Smooth muscle cell (in vitro differentiated cells): ENCODE data around the gene VSIG10L2. TPM values are rescaled to one million over a fixed set of nuclear protein-coding genes. Genes with fewer than 3 reads are reported as not detected.

ENCODE experiments used
- DNase-seq: peaks from one replicate; lab custom pipeline; 2025; ENCODE audit not compliant: unreplicated experiment; lab: John Stamatoyannopoulos, UW
- H2AFZ ChIP-seq: fragments of 200-600 bp; sonication (generic); 2 replicates; pipeline ENCODE4 v1.6.0; 2016; ENCODE audit warnings: antibody characterized with exemption, low read depth, mild to moderate bottlenecking
- H3F3A ChIP-seq: fragments of 200-600 bp; sonication (generic); 2 replicates; pipeline ENCODE4 v1.6.0; 2017; ENCODE audit warnings: antibody characterized with exemption, low read depth
- H3K27ac ChIP-seq: fragments of 200-600 bp; sonication (generic); 2 replicates; pipeline ENCODE4 v1.5.1; 2016; ENCODE audit warnings: low read depth, mild to moderate bottlenecking
- H3K27me3 ChIP-seq: fragments of 200-600 bp; sonication (generic); 2 replicates; pipeline ENCODE4 v1.6.1; 2016; ENCODE audit warnings: low read depth, mild to moderate bottlenecking
- H3K36me3 ChIP-seq: fragments of 200-600 bp; sonication (generic); 2 replicates; pipeline ENCODE4 v1.5.1; 2016; ENCODE audit warnings: low read depth
- H3K4me1 ChIP-seq: fragments of 200-600 bp; sonication (generic); 2 replicates; pipeline ENCODE4 v1.5.1; 2016; ENCODE audit warnings: low read depth
- H3K4me2 ChIP-seq: fragments of 200-600 bp; sonication (generic); 2 replicates; pipeline ENCODE4 v1.6.0; 2016; ENCODE audit warnings: mild to moderate bottlenecking
- H3K4me3 ChIP-seq: fragments of 200-600 bp; sonication (generic); 2 replicates; pipeline ENCODE4 v1.5.1; 2016; ENCODE audit warnings: mild to moderate bottlenecking
- H3K79me2 ChIP-seq: fragments of 200-600 bp; sonication (generic); 2 replicates; pipeline ENCODE4 v1.6.0; 2016; ENCODE audit warnings: low read depth, mild to moderate bottlenecking
- H3K9ac ChIP-seq: fragments of 200-600 bp; sonication (generic); 2 replicates; pipeline ENCODE4 v1.6.0; 2016; ENCODE audit warnings: low read depth
- H3K9me3 ChIP-seq: fragments of 200-600 bp; sonication (generic); replicated peaks from 2 replicates; pipeline ENCODE4 v1.5.1; 2016; ENCODE audit warnings: low read depth
- H4K20me1 ChIP-seq: fragments of 200-600 bp; sonication (generic); 2 replicates; pipeline ENCODE4 v1.6.0; 2016; ENCODE audit warnings: low read depth
- CTCF ChIP-seq: fragments of 200-600 bp; sonication (generic); IDR thresholded peaks from 2 replicates; pipeline ENCODE4 v1.5.1; 2017; ENCODE audit warnings: borderline replicate concordance, mild to moderate bottlenecking, antibody characterized with exemption; ENCODE audit not compliant: insufficient read depth, poor library complexity, severe bottlenecking
- WGBS: methylation state at CpG from one replicate; pipeline ENCODE4 v1.1.7; 2016; ENCODE audit warnings: low lambda C conversion rate; 5-methylcytosine and 5-hydroxymethylcytosine counted together
- polyA plus RNA-seq: library from polyadenylated mRNA; unstranded; fragments of >200 nt; fragmentation: Nextera tagmentation; extraction: Ambion mirVana; gene quantifications from 2 replicates; pipeline ENCODE4 v1.2.1, GENCODE V29; 2016
- total RNA-seq: library from RNA; depleted of rRNA; stranded (reverse); fragments of >200 nt; gene quantifications from 2 replicates; pipeline ENCODE4 v1.2.3, GENCODE V29; 2014

VSIG10L2 gene
- total and polyA plus RNA-seq, 2 experiments from 2014 or later = not detected

- no peaks in the 10 kb centered on the region for H3K36me3 ChIP-seq
- no peaks in the 10 kb centered on the region for H3F3A ChIP-seq
- H3K79me2 ChIP-seq = no peaks in the 10 kb centered on the region
- no peak overlapping the region for H3K4me3 ChIP-seq
- H3K9me3 ChIP-seq = no peaks in the 10 kb centered on the region
- no peak for DNase-seq
- no peak overlapping the region for H3K27ac ChIP-seq
- H4K20me1 ChIP-seq = no peaks in the 10 kb centered on the region
- no peaks in the 10 kb centered on the region for H3K27me3 ChIP-seq
- H3K4me1 ChIP-seq = no peaks in the 10 kb centered on the region
- 93% methylated on average over 6 of the region's 6 CpGs for WGBS
- no peak overlapping the region for H3K9ac ChIP-seq
- no peak for TF ChIP-seq CTCF
- no peak overlapping the region for H2AFZ ChIP-seq
- H3K4me2 ChIP-seq = no peak overlapping the region
Measured at GRCh38 chr11:125959511-125959910, 13.7 kb downstream of the VSIG10L2 start.

- WGBS = 74% methylated on average over 10 of the region's 10 CpGs
- H4K20me1 ChIP-seq = no peaks in the 10 kb centered on the region
Measured at GRCh38 chr11:125959931-125960330, 14.1 kb downstream of the VSIG10L2 start.

GRCh38 chr11:125960771-125961170 lies 14.9 kb downstream of the VSIG10L2 start:
- Histone ChIP-seq H3K9ac (no peak overlapping the region), H4K20me1 (no peaks in the 10 kb centered on the region), H3F3A (no peaks in the 10 kb centered on the region), H3K27me3 (no peaks in the 10 kb centered on the region), H3K36me3 (no peaks in the 10 kb centered on the region), H3K79me2 (no peaks in the 10 kb centered on the region), H3K9me3 (no peaks in the 10 kb centered on the region), H3K4me1 (no peaks in the 10 kb centered on the region), H3K27ac (no peak overlapping the region), H3K4me3 (no peak overlapping the region), H2AFZ (no peak overlapping the region), H3K4me2 (no peak overlapping the region)
- WGBS = 90% methylated on average over 6 of the region's 6 CpGs
- no peak for DNase-seq
- TF ChIP-seq CTCF = no peak

More at GRCh38 chr11:125959931-125960330, 14.1 kb downstream of the VSIG10L2 start:
- Histone ChIP-seq H3K4me3 (no peak overlapping the region), H3K4me1 (no peaks in the 10 kb centered on the region), H3K27ac (no peak overlapping the region), H3K4me2 (no peak overlapping the region), H3K36me3 (no peaks in the 10 kb centered on the region), H3F3A (no peaks in the 10 kb centered on the region), H3K79me2 (no peaks in the 10 kb centered on the region), H3K9ac (no peak overlapping the region), H2AFZ (no peak overlapping the region), H3K27me3 (no peaks in the 10 kb centered on the region), H3K9me3 (no peaks in the 10 kb centered on the region)
- no peak for DNase-seq
- no peak for TF ChIP-seq CTCF

- WGBS = 94% methylated on average over 4 of the region's 4 CpGs
Measured at GRCh38 chr11:125967515-125967914, 21.7 kb downstream of the VSIG10L2 start.

More at GRCh38 chr11:125967515-125967914, 21.7 kb downstream of the VSIG10L2 start:
- TF ChIP-seq CTCF = no peak
- no peaks in the 10 kb centered on the region for H3K79me2 ChIP-seq
- no peak overlapping the region for H2AFZ ChIP-seq
- H3K9me3 ChIP-seq = no peaks in the 10 kb centered on the region
- no peaks in the 10 kb centered on the region for H3K4me1 ChIP-seq
- H3K36me3 ChIP-seq = no peaks in the 10 kb centered on the region
- H3K4me2 ChIP-seq = no peak overlapping the region
- no peak overlapping the region for H3K27ac ChIP-seq
- no peak for DNase-seq
- no peaks in the 10 kb centered on the region for H4K20me1 ChIP-seq
- no peak overlapping the region for H3K4me3 ChIP-seq
- H3K27me3 ChIP-seq = no peaks in the 10 kb centered on the region
- H3K9ac ChIP-seq = no peak overlapping the region
- H3F3A ChIP-seq = peaks cover 4% of the 10 kb centered on the region
